Skeletal muscle cell (primary cell): ENCODE measurements around the gene EMC6.

ENCODE experiments used
- DNase-seq: peaks from one replicate; pipeline ENCODE4 v3.0.0-alpha.2; 2010; ENCODE audit warnings: low read depth
- H3K4me3 ChIP-seq: 2 replicates; pipeline ENCODE4 v1.5.1; 2011; ENCODE audit warnings: low read depth, mild to moderate bottlenecking, control low read depth, low read length, moderate library complexity

Gene EMC6

GRCh38 chr17:3647769-3648555, 20.6 kb upstream of the EMC6 start:
- no peak for DNase-seq
- no peak overlapping the region for H3K4me3 ChIP-seq

- no peak for DNase-seq
- no peak overlapping the region for H3K4me3 ChIP-seq
These were observed 12.8 kb upstream of the EMC6 start for GRCh38 chr17:3655766-3656165.

GRCh38 chr17:3656353-3656752, 12.3 kb upstream of the EMC6 start:
- H3K4me3 ChIP-seq, result no peak overlapping the region
- DNase-seq, result no peak

- no peak for DNase-seq
- H3K4me3 ChIP-seq, result no peak overlapping the region
These were observed 11.6 kb upstream of the EMC6 start for GRCh38 chr17:3656755-3657587.

- H3K4me3 ChIP-seq, result no peak overlapping the region
- no peak for DNase-seq
These were observed 11.1 kb upstream of the EMC6 start for GRCh38 chr17:3657588-3657869.

- no peak overlapping the region for H3K4me3 ChIP-seq
- DNase-seq, result no peak
These were observed 10.5 kb upstream of the EMC6 start for GRCh38 chr17:3657874-3658783.

GRCh38 chr17:3658784-3659449, 9.7 kb upstream of the EMC6 start:
- no peak for DNase-seq
- H3K4me3 ChIP-seq, result no peak overlapping the region

- no peak overlapping the region for H3K4me3 ChIP-seq
- peak; percentile 67 for DNase-seq
These were observed 9.0 kb upstream of the EMC6 start for GRCh38 chr17:3659541-3660111.

- no peak for DNase-seq
- no peak overlapping the region for H3K4me3 ChIP-seq
These were observed 8.2 kb upstream of the EMC6 start for GRCh38 chr17:3660311-3660891.

GRCh38 chr17:3663102-3664011, 5.3 kb upstream of the EMC6 start:
- no peak overlapping the region for H3K4me3 ChIP-seq
- DNase-seq, result no peak

- no peak for DNase-seq
- no peak overlapping the region for H3K4me3 ChIP-seq
These were observed 2.8 kb upstream of the EMC6 start for GRCh38 chr17:3665834-3666233.

- no peak for DNase-seq
- peak overlapping the region; percentile 98 for H3K4me3 ChIP-seq
These were observed 2.1 kb upstream of the EMC6 start for GRCh38 chr17:3666516-3666915.

GRCh38 chr17:3667366-3668278, 990 bp upstream of the EMC6 start:
- peak; percentile 84 for DNase-seq
- peak overlapping the region; percentile 98 for H3K4me3 ChIP-seq

- no peak for DNase-seq
- peak overlapping the region; percentile 98 for H3K4me3 ChIP-seq
These were observed 404 bp downstream of the EMC6 start for GRCh38 chr17:3669085-3669347.

GRCh38 chr17:3669548-3669947, 936 bp downstream of the EMC6 start:
- DNase-seq, result no peak
- peak overlapping the region; percentile 98 for H3K4me3 ChIP-seq

GRCh38 chr17:3672571-3672970, 4.0 kb downstream of the EMC6 start:
- no peak overlapping the region for H3K4me3 ChIP-seq
- DNase-seq, result no peak

GRCh38 chr17:3675886-3676285, 7.3 kb downstream of the EMC6 start:
- DNase-seq, result no peak
- no peak overlapping the region for H3K4me3 ChIP-seq
